HCT116 (cell line): ENCODE measurements around the gene HRH2. TPM values are rescaled to one million over a fixed set of nuclear protein-coding genes. Genes with fewer than 3 reads are reported as not detected.

ENCODE experiments used
- ATAC-seq: fragments of 200-7000 bp; cut with Tn5 transposase; 2 replicates; pipeline ENCODE4 v1.9.1; 2020; ENCODE audit warnings: mild to moderate bottlenecking, moderate library complexity
- BruUV-seq: library from RNA; stranded (reverse); fragments of 400-500 nt; replicated peaks from 2 replicates; lab custom pipeline; 2021; lab: Mats Ljungman, UMichigan
- CTCF ChIA-PET: fragments of 300-600 bp; sonication (Branson Sonifier 250); formaldehyde crosslinking; loops from one replicate; lab custom pipeline; 2021; ENCODE audit warnings: antibody characterized with exemption; lab: Charles Lee
- POLR2A ChIA-PET: fragments of 300-600, 350-600 bp; sonication (Branson Sonifier 250); formaldehyde crosslinking; loops from one replicate; lab custom pipeline; 2021; ENCODE audit warnings: antibody characterized with exemption; lab: Charles Lee
- RAD21 ChIA-PET, 2 experiments: fragments of 300-600 bp; sonication (Branson Sonifier 250); formaldehyde crosslinking; loops; one replicate each; lab custom pipeline; 2023; ENCODE audit warnings: low total read pairs in 2 of 2; ENCODE audit not compliant: uncharacterized antibody in 2 of 2, unreplicated experiment in 2 of 2, low non-redundant PET in 1 of 2; lab: Charles Lee
- DNase-seq: peaks from one replicate; pipeline ENCODE4 v3.0.0-alpha.2; 2010; ENCODE audit warnings: low read depth, low spot score
- H2AFZ ChIP-seq: fragments of 200-600 bp; shearing (Covaris generic), sonication (generic); 2 replicates; pipeline ENCODE4 v1.6.1; 2017; ENCODE audit warnings: low read depth, mixed run types, mixed read lengths, antibody characterized with exemption, low read length; ENCODE audit not compliant: poor library complexity, severe bottlenecking
- H3K27ac ChIP-seq: 2 replicates; pipeline ENCODE4 v1.5.1; 2012; ENCODE audit warnings: low read depth, low read length
- H3K27me3 ChIP-seq: fragments of 200-600 bp; sonication (generic); 2 replicates; pipeline ENCODE4 v1.6.1; 2016; ENCODE audit warnings: mixed run types, low read length, mixed read lengths; ENCODE audit not compliant: insufficient read depth
- H3K36me3 ChIP-seq, 2 experiments: fragments of 200-500 bp in 1 of 2; fragments of 200-600 bp in 1 of 2; sonication (Bioruptor generic) in 1 of 2; sonication (generic) in 1 of 2; 2 replicates each; pipeline versions ENCODE4 v1.5.1 to v1.6.1; 2014 to 2016; ENCODE audit warnings: low read length in 2 of 2, inconsistent platforms in 1 of 2, mixed read lengths in 1 of 2, mixed run types in 1 of 2; ENCODE audit not compliant: insufficient read depth in 2 of 2, control insufficient read depth in 1 of 2
- H3K4me1 ChIP-seq, 2 experiments: fragments of 200-600 bp in 1 of 2; sonication (generic) in 1 of 2; 2 replicates each; pipeline versions ENCODE4 v1.5.1 to v1.6.1; 2012 to 2017; ENCODE audit warnings: low read length in 2 of 2, inconsistent platforms in 1 of 2, mild to moderate bottlenecking in 1 of 2, mixed read lengths in 1 of 2, mixed run types in 1 of 2, moderate library complexity in 1 of 2; ENCODE audit not compliant: insufficient read depth in 2 of 2, control insufficient read depth in 1 of 2
- H3K4me2 ChIP-seq: fragments of 200-600 bp; sonication (generic); 2 replicates; pipeline ENCODE4 v1.6.1; 2017; ENCODE audit warnings: mixed run types, low read length, mixed read lengths
- H3K4me3 ChIP-seq, 2 experiments: fragments of 200-600 bp in 1 of 2; sonication (generic) in 1 of 2; replicated peaks in 1 of 2; 2 replicates each; pipeline ENCODE4 v1.5.1; 2011 to 2016; ENCODE audit warnings: low read length in 2 of 2, control low read depth in 1 of 2, low read depth in 1 of 2, mild to moderate bottlenecking in 1 of 2, mixed read lengths in 1 of 2, mixed run types in 1 of 2
- H3K79me2 ChIP-seq: fragments of 200-600 bp; sonication (generic); 2 replicates; pipeline ENCODE4 v1.6.1; 2017; ENCODE audit warnings: mild to moderate bottlenecking, mixed run types, low read length, moderate library complexity, mixed read lengths; ENCODE audit not compliant: insufficient read depth
- H3K9ac ChIP-seq: fragments of 200-600 bp; sonication (generic); 2 replicates; pipeline ENCODE4 v1.6.1; 2016; ENCODE audit warnings: low read length, mixed read lengths
- H3K9me2 ChIP-seq: fragments of 200-600 bp; sonication (generic), shearing (Covaris generic); 2 replicates; pipeline ENCODE4 v1.6.1; 2017; ENCODE audit warnings: mixed run types, mild to moderate bottlenecking, moderate library complexity; ENCODE audit not compliant: insufficient read depth
- H3K9me3 ChIP-seq, 2 experiments: fragments of 200-500 bp in 1 of 2; fragments of 200-600 bp in 1 of 2; sonication (Bioruptor generic) in 1 of 2; sonication (generic) in 1 of 2; 2 replicates each; pipeline ENCODE4 v1.6.1; 2014 to 2017; ENCODE audit warnings: low read length in 2 of 2, mixed read lengths in 2 of 2, inconsistent platforms in 1 of 2, low read depth in 1 of 2, mild to moderate bottlenecking in 1 of 2, mixed run types in 1 of 2, moderate library complexity in 1 of 2; ENCODE audit not compliant: control insufficient read depth in 1 of 2, insufficient read depth in 1 of 2
- H4K20me1 ChIP-seq: fragments of 200-600 bp; sonication (generic), shearing (Covaris generic); 2 replicates; pipeline ENCODE4 v1.6.1; 2017; ENCODE audit warnings: mixed run types, mild to moderate bottlenecking, moderate library complexity; ENCODE audit not compliant: insufficient read depth
- CBX3 ChIP-seq: IDR thresholded peaks from 2 replicates; pipeline ENCODE4 v1.6.1; 2012; ENCODE audit warnings: low read depth
- CEBPB ChIP-seq: IDR thresholded peaks from 2 replicates; pipeline ENCODE4 v1.6.1; 2012; ENCODE audit warnings: low read depth
- EGR1 ChIP-seq: IDR thresholded peaks from 2 replicates; pipeline ENCODE4 v1.6.1; 2012; ENCODE audit warnings: low read depth
- ELF1 ChIP-seq: IDR thresholded peaks from 2 replicates; pipeline ENCODE4 v1.6.1; 2012; ENCODE audit warnings: low read depth, borderline replicate concordance
- EZH2 ChIP-seq: fragments of 200-600 bp; sonication (generic); IDR thresholded peaks from 2 replicates; pipeline ENCODE4 v1.6.1; 2017; ENCODE audit warnings: antibody characterized with exemption, mixed run types
- EZH2phosphoT487 ChIP-seq: fragments of 200-600 bp; IDR thresholded peaks from 2 replicates; pipeline ENCODE4 v1.6.1; 2018; ENCODE audit warnings: antibody characterized with exemption, borderline replicate concordance
- FOSL1 ChIP-seq: IDR thresholded peaks from 2 replicates; pipeline ENCODE4 v1.6.1; 2012; ENCODE audit warnings: low read depth
- JUND ChIP-seq: IDR thresholded peaks from 2 replicates; pipeline ENCODE4 v1.6.1; 2012
- MAX ChIP-seq: IDR thresholded peaks from 2 replicates; pipeline ENCODE4 v1.6.1; 2012
- POLR2A ChIP-seq: IDR thresholded peaks from 2 replicates; pipeline ENCODE4 v1.7.0; 2011; ENCODE audit warnings: borderline replicate concordance; ENCODE audit not compliant: insufficient read depth, insufficient read length; ENCODE audit errors: extremely low read depth
- POLR2AphosphoS5 ChIP-seq: IDR thresholded peaks from 2 replicates; pipeline ENCODE4 v1.6.1; 2011; ENCODE audit warnings: mild to moderate bottlenecking, low read depth, low read length, moderate library complexity
- RAD21 ChIP-seq: IDR thresholded peaks from 2 replicates; pipeline ENCODE4 v1.6.1; 2012; ENCODE audit warnings: low read depth, mild to moderate bottlenecking
- SIN3A ChIP-seq: IDR thresholded peaks from 2 replicates; pipeline ENCODE4 v1.6.1; 2012; ENCODE audit warnings: low read depth
- SRF ChIP-seq: IDR thresholded peaks from 2 replicates; pipeline ENCODE4 v1.6.1; 2012; ENCODE audit warnings: low read depth
- TCF7L2 ChIP-seq: IDR thresholded peaks from 2 replicates; pipeline ENCODE4 v1.7.0; 2011; ENCODE audit warnings: borderline replicate concordance, inconsistent platforms; ENCODE audit not compliant: insufficient read depth, insufficient read length; ENCODE audit errors: extremely low read depth
- YY1 ChIP-seq: IDR thresholded peaks from 2 replicates; pipeline ENCODE4 v1.6.1; 2011; ENCODE audit warnings: low read length, low read depth, moderate library complexity, mild to moderate bottlenecking; ENCODE audit not compliant: insufficient replicate concordance; ENCODE audit errors: extremely low read depth
- ZFX ChIP-seq: fragments of 450-650 bp; IDR thresholded peaks from 2 replicates; pipeline ENCODE4 v1.6.1; 2017
- ZNF274 ChIP-seq: fragments of 200-500 bp; sonication (Bioruptor generic); IDR thresholded peaks from 2 replicates; pipeline ENCODE4 v1.6.1; 2014; ENCODE audit warnings: mild to moderate bottlenecking, low read depth, low read length, inconsistent platforms
- intact Hi-C: fragments of 100-400 bp; cut with micrococcal nuclease; formaldehyde crosslinking; loops from 2 replicates; pipeline ENCODE4 v1.10.0; 2022
- total RNA-seq: library from RNA; stranded (reverse); gene quantifications from one replicate; pipeline ENCODE4 v1.2.1, GENCODE V29; 2021; ENCODE audit not compliant: unreplicated experiment
- TF ChIP-seq, protein P1 (sequence below): IDR thresholded peaks from 2 replicates; pipeline ENCODE4 v1.6.1; 2012

The HRH2 gene
- total RNA-seq, 1 experiment from 2014 or later = 0.12 TPM

GRCh38 chr5:175624316-175624715, 33.6 kb upstream of the HRH2 start:
- no peaks in the 10 kb centered on the region for H3K9me2 ChIP-seq
- H3K79me2 ChIP-seq = no peaks in the 10 kb centered on the region
- H3K4me3 ChIP-seq = no peak overlapping the region
- no peak for TF ChIP-seq ZNF274
- TF ChIP-seq MAX = no peak
- TF ChIP-seq, protein P1, sequence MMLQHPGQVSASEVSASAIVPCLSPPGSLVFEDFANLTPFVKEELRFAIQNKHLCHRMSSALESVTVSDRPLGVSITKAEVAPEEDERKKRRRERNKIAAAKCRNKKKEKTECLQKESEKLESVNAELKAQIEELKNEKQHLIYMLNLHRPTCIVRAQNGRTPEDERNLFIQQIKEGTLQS = no peak
- no peak for TF ChIP-seq YY1
- no peak for TF ChIP-seq EZH2phosphoT487
- TF ChIP-seq SRF = no peak
- TF ChIP-seq CEBPB = no peak
- TF ChIP-seq EZH2 = no peak
- no peak for TF ChIP-seq ELF1
- TF ChIP-seq EGR1 = no peak
- no peak for TF ChIP-seq ZFX
- no peak for TF ChIP-seq POLR2A
- no peak for TF ChIP-seq SIN3A
- TF ChIP-seq JUND = no peak
- TF ChIP-seq TCF7L2 = no peak
- no peak for TF ChIP-seq RAD21
- no peak for TF ChIP-seq FOSL1
- no peak for TF ChIP-seq POLR2AphosphoS5
- TF ChIP-seq CBX3 = no peak
- H3K4me1 ChIP-seq = no peaks in the 10 kb centered on the region
- H3K9me3 ChIP-seq = no peaks in the 10 kb centered on the region; a peak in 1 of 4 replicates
- ChIA-PET RAD21 (interaction anchor here in 1 of 2 experiments (0.7 kb wide), 1 partner anchor 89 kb away, joined by 9 read pairs; no protein-coding TSS in a partner anchor), POLR2A (no interaction called here), CTCF (no interaction called here)
- no peak overlapping the region for H2AFZ ChIP-seq
- intact Hi-C loops = no loop called here
- DNase-seq (no peak), ATAC-seq (no peak)
- no peak overlapping the region for H3K9ac ChIP-seq
- H3K27ac ChIP-seq = no peak overlapping the region
- H3K27me3 ChIP-seq = no peaks in the 10 kb centered on the region
- no peaks in the 10 kb centered on the region for H4K20me1 ChIP-seq
- no peak overlapping the region for H3K4me2 ChIP-seq
- BruUV-seq = no TSS peak
- no peaks in the 10 kb centered on the region for H3K36me3 ChIP-seq
